AG10803 (cell line): ENCODE measurements around the gene NGB.

Experiments used
- DNase-seq: peaks from one replicate; pipeline ENCODE4 v3.0.0; 2010; ENCODE audit warnings: low read depth
- H3K4me3 ChIP-seq: 2 replicates; pipeline ENCODE4 v1.5.1; 2011; ENCODE audit warnings: mild to moderate bottlenecking, low read length, control low read depth
- TF ChIP-seq, protein P1 (sequence below): conservative IDR thresholded peaks from 2 replicates; pipeline ENCODE4 v1.5.1; 2011; ENCODE audit warnings: mild to moderate bottlenecking, low read length, control low read depth, inconsistent platforms

The NGB gene

DNA sequence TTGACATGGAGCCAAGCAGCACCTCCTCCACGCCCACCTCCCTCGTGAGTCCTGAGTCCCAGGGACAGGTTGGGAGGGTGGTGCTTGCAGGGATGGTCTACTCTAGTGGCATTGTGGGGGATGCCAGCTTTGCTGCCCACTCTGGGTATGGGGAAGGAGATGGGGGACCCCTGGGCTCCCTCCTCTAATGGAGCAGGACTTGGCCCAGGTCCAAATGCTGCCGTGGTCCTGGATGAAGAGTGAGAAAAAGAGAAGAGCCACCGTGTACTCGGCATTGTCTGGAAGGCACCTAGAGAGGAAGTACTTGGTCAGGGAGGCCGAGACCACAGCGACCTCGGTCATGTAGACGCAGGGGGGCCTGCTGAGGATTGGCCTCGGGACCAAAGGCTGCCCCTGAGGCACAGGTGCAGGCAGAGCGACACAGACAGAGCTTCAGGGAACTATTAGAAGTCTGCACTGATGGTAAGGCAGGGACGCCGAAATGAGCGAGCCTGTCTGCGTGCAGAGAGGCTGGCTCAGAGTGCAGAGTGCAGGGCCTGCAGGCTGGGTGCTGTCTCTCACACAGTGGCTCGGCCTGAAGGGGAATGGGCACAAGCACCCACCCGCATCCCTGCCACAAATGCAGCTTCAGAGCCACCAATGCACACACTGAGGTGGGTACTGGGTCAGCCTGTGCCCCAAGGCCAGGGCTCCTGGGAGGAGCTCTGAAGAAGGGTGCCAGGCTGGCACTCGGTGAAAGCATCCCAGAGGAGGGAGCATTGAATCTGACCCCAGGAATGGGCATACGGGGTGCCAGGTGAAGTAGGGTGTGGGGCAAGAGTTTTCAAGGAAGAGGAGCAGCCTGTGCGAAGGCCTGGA lies 17.4 kb downstream of the NGB start:
- no peak for DNase-seq
- H3K4me3 ChIP-seq: no peak overlapping the region
- TF ChIP-seq, protein P1, sequence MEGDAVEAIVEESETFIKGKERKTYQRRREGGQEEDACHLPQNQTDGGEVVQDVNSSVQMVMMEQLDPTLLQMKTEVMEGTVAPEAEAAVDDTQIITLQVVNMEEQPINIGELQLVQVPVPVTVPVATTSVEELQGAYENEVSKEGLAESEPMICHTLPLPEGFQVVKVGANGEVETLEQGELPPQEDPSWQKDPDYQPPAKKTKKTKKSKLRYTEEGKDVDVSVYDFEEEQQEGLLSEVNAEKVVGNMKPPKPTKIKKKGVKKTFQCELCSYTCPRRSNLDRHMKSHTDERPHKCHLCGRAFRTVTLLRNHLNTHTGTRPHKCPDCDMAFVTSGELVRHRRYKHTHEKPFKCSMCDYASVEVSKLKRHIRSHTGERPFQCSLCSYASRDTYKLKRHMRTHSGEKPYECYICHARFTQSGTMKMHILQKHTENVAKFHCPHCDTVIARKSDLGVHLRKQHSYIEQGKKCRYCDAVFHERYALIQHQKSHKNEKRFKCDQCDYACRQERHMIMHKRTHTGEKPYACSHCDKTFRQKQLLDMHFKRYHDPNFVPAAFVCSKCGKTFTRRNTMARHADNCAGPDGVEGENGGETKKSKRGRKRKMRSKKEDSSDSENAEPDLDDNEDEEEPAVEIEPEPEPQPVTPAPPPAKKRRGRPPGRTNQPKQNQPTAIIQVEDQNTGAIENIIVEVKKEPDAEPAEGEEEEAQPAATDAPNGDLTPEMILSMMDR: no peak

DNA sequence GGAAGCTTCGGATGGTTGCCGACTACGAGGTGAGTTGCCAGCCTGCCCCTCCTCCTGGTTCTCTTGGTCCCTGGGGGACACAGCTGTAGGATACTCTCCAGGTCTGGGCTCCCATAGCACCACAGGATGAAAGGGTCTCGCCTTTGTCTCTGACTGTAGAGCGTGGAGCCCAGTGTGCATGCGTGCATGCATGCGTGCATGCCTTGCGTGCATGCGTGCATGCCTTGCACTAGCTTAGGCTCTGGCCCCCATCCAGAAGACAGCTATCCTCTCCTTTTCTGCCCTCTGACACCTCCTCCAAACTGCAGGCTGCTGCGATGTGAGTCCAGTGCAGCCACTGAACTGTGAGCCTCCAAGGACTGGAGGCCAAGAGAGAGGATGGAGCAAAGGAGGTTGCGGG lies 19.1 kb downstream of the NGB start:
- TF ChIP-seq, protein P1: no peak
- no peak for DNase-seq
- H3K4me3 ChIP-seq: no peak overlapping the region

DNA sequence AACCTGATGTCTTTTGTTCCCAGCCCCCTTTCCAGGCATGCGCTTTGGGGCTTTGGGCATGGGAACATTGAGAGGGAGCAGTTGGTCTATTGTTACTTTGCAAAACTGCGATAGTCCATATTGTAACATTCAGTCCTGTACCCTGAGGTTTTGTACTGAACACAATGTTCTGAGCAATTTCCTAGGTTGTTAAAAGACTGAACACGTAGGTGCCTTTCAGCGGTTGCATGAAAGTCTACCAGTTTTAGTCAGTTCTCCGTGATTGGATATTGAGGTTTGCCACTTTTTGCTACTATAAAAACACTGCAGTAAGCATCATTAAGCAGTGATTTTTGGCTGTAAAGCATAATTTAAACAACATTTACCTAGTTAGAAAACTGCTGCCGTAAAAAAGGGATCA lies 20.1 kb downstream of the NGB start:
- DNase-seq: no peak
- no peak overlapping the region for H3K4me3 ChIP-seq
- TF ChIP-seq, protein P1: no peak

DNA sequence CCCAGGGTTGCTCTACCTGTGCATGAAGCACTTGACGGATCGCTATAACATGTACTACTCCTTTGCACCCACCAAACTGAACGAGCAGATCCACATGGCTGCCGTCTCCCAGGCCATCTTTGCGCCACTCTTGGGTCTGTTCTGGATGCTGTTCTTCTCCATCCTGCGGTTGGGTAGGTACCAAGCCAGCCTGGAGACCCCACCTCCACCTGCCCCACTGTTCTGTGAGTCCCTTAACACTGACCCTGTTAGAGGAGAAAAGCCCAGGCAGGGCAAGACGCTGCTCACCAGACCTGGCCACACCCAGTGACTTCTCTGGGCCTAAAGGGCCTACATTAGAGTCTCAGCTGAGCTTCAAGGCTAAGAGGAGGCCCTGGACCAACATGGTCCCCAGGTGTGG lies 21.7 kb downstream of the NGB start:
- no peak overlapping the region for H3K4me3 ChIP-seq
- TF ChIP-seq, protein P1: no peak
- no peak for DNase-seq

DNA sequence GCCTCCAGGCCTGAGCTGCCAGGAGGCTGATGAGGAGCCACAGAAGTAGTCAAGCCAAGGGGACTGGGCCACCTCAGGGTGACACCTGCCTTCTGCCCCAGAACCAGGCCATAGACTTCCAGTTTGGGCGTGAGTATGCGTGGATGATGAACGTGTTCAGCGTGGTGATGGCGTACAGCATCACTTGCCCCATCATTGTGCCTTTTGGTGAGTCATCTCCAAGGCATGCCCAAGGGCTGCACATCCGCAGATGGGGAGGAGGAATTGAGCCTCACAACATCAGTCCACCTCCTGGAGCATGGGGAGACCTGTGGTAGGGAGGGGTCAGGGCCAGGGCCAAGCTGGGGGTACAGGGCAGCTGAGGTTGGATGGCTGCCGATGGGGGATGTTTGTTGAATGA lies 22.3 kb downstream of the NGB start:
- no peak overlapping the region for H3K4me3 ChIP-seq
- TF ChIP-seq, protein P1: no peak
- no peak for DNase-seq

DNA sequence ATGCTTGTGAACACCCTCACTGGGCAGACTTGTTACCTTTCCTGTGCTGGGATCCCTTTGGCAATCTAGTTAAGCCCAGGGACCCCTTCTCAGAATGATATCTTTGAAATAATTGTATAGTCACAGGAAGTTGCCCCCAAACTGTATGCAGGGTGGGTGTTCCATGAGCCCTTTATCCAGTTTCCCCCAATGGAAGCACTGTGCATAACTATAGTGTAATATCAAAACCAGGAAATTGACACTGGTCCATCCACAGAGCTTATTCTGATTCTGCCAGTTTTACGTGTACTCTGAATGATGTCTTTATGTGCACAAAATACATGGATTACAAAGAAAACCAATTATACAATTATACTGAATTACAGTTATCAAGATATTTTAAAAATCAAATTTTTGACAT lies 24.2 kb downstream of the NGB start:
- TF ChIP-seq, protein P1: no peak
- no peak for DNase-seq
- H3K4me3 ChIP-seq: no peak overlapping the region

DNA sequence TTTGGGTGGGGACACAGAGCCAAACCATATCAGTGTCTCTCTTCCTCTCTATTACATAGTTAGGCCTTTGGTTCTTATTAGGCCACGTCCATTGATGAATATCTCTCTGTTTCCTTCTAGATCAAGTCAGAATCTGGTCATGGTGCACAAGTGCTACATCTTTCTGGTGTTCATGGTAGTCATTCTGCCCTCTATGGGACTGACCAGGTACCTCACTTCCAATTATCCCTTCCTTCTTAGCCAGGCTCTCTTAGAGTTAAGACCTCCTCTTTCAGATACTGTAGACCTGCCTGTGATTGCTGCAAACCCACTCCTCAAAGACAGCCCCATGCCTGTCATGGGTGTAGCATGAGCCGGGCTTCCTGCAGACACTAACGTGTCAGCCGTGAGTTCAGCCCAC lies 25.2 kb downstream of the NGB start:
- TF ChIP-seq, protein P1: no peak
- no peak for DNase-seq
- no peak overlapping the region for H3K4me3 ChIP-seq
